HEK293 (cell line): Measurements from ENCODE around the gene COPE.

Experiments used
- CTCF ChIP-seq: fragments of 450-650 bp; formaldehyde crosslinking; IDR thresholded peaks from 2 replicates; pipeline ENCODE4 v1.5.1; 2016; ENCODE audit warnings: missing biosample characterization, missing genetic modification characterization
- REST ChIP-seq: fragments of 450-650 bp; formaldehyde crosslinking; IDR thresholded peaks from 2 replicates; pipeline ENCODE4 v1.5.1; 2016; ENCODE audit warnings: missing biosample characterization, missing genetic modification characterization
- SCRT2 ChIP-seq: fragments of 450-650 bp; formaldehyde crosslinking; IDR thresholded peaks from 2 replicates; pipeline ENCODE4 v1.5.1; 2016; ENCODE audit warnings: missing biosample characterization, missing genetic modification characterization
- YY1 ChIP-seq: fragments of 450-650 bp; formaldehyde crosslinking; IDR thresholded peaks from 2 replicates; pipeline ENCODE4 v1.5.1; 2018; ENCODE audit warnings: missing biosample characterization, missing genetic modification characterization
- ZBTB7A ChIP-seq: fragments of 450-650 bp; formaldehyde crosslinking; IDR thresholded peaks from 2 replicates; pipeline ENCODE4 v1.5.1; 2016; ENCODE audit warnings: low read depth, missing biosample characterization, missing genetic modification characterization
- ZNF121 ChIP-seq: fragments of 450-650 bp; formaldehyde crosslinking; IDR thresholded peaks from 2 replicates; pipeline ENCODE4 v1.5.1; 2016; ENCODE audit warnings: missing biosample characterization, missing genetic modification characterization
- ZNF174 ChIP-seq: fragments of 450-650 bp; formaldehyde crosslinking; IDR thresholded peaks from 2 replicates; pipeline ENCODE4 v1.5.0; 2017; ENCODE audit warnings: missing biosample characterization, mild to moderate bottlenecking, missing genetic modification characterization
- ZNF24 ChIP-seq: fragments of 450-650 bp; formaldehyde crosslinking; IDR thresholded peaks from 2 replicates; pipeline ENCODE4 v1.5.1; 2016; ENCODE audit warnings: missing biosample characterization, missing genetic modification characterization
- ZNF311 ChIP-seq: fragments of 450-650 bp; formaldehyde crosslinking; IDR thresholded peaks from 2 replicates; pipeline ENCODE4 v1.5.1; 2017; ENCODE audit warnings: missing biosample characterization, missing genetic modification characterization, borderline replicate concordance
- ZNF660 ChIP-seq: fragments of 450-650 bp; IDR thresholded peaks from 2 replicates; pipeline ENCODE4 v1.5.1; 2018; ENCODE audit warnings: missing biosample characterization, mild to moderate bottlenecking, missing genetic modification characterization
- ZNF677 ChIP-seq: fragments of 450-650 bp; IDR thresholded peaks from 2 replicates; pipeline ENCODE4 v1.5.0; 2018; ENCODE audit warnings: missing biosample characterization, mild to moderate bottlenecking, missing genetic modification characterization, moderate library complexity
- ZNF785 ChIP-seq: fragments of 450-650 bp; formaldehyde crosslinking; IDR thresholded peaks from 2 replicates; pipeline ENCODE4 v1.5.1; 2016; ENCODE audit warnings: missing biosample characterization, missing genetic modification characterization
- ZSCAN5A ChIP-seq: fragments of 450-650 bp; formaldehyde crosslinking; IDR thresholded peaks from 2 replicates; pipeline ENCODE4 v1.5.1; 2016; ENCODE audit warnings: missing biosample characterization, missing genetic modification characterization

GRCh38 chr19:18964121-18964520, 44.9 kb upstream of the COPE start:
- TF ChIP-seq CTCF (tag by site-specific recombination) (no peak), ZNF24 (tag by site-specific recombination) (no peak), SCRT2 (tag by site-specific recombination) (no peak), ZNF121 (no peak), YY1 (tag by site-specific recombination) (no peak), ZNF174 (tag by site-specific recombination) (no peak), ZNF677 (no peak), ZNF311 (tag by site-specific recombination) (no peak), REST (tag by site-specific recombination) (no peak), ZSCAN5A (no peak), ZNF785 (tag by site-specific recombination) (no peak), ZBTB7A (no peak), ZNF660 (tag by site-specific recombination) (no peak)
